Measurements from ENCODE around the gene PNP. TPM values are rescaled to one million over a fixed set of nuclear protein-coding genes. Genes with fewer than 3 reads are reported as not detected.
A peak's percentile ranks its signal among the peaks of the same experiment; 100 is the strongest.

The PNP gene
- total and polyA plus RNA-seq, 2 of the 8 experiments (the other 6 are each of a cell fraction or from before 2014, with no cell fraction given) = 108 to 130 TPM

DNA sequence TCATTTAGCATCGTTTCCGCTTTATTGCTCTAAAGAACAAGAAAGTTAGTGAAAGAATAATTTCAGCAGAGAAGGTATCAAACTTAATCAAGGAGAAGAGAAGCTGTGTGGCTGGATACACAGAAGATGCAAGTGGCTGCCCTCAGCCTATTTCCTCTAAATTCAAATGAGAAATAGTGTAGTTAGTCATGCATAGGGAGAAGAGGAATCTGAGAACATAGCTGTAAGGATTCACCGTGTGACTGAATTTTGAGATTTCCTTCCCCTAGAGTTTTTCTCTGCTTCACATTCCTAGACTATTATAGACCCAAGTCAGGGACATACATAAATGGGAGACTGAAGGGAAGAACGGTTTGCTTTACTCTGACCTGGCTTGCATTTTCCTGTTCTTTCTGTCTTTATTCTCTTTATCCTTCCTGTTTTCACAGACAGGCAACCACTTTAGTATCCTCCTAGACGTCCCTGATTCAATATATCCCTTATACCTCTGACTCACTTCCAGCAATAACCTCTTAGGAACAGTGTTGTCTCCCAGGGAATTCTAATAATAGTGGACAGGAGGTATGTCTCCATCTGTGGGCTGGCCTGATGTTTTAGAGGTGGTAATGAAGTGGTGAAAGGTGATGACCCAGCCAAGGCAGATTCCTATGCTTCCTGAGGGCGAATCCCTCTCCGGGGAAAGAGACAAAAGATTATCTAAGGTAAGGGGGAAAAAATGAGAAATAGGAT, 43.1 kb downstream of the PNP start:
- no peaks in the 10 kb centered on the region for H3K79me2 ChIP-seq (ENCODE audit: control insufficient read depth in 1 of 2, insufficient read depth in 2 of 2, low read length in 2 of 2)
- no peak overlapping the region for H3K18ac ChIP-seq (ENCODE audit: extremely low read depth, low read length)
- no peaks in the 10 kb centered on the region for H4K20me1 ChIP-seq (replicated peaks in 1 of 2; ENCODE audit: control insufficient read depth in 1 of 2, insufficient read depth in 2 of 2, low read length in 2 of 2)
- no peaks in the 10 kb centered on the region for H3K36me3 ChIP-seq (ENCODE audit: control insufficient read depth in 2 of 4, insufficient read depth in 4 of 4, low read length in 3 of 4)
- H2BK12ac ChIP-seq (ENCODE audit: low read depth, low read length) = no peak overlapping the region
- no peak overlapping the region for H4K91ac ChIP-seq (replicated peaks; ENCODE audit: insufficient read length, low read length)
- H3K23ac ChIP-seq (ENCODE audit: insufficient read length) = no peak overlapping the region
- H2BK20ac ChIP-seq (ENCODE audit: low read length) = no peak overlapping the region
- no peak overlapping the region for H3K4me2 ChIP-seq (ENCODE audit: insufficient read depth in 1 of 2, low read depth in 2 of 2, low read length in 2 of 2)
- no peak overlapping the region for H2BK120ac ChIP-seq (replicated peaks; ENCODE audit: low read depth, low read length)
- no peak overlapping the region for H2BK15ac ChIP-seq (ENCODE audit: low read length)
- H3K4me1 ChIP-seq (replicated peaks in 1 of 4; ENCODE audit: control insufficient read depth in 3 of 4, insufficient read depth in 4 of 4, low read length in 3 of 4) = peaks cover 0 to 2% (median 0%) of the 10 kb centered on the region in 4 experiments; a peak in 1 of 7 replicates
- no peaks in the 10 kb centered on the region for H3K9me3 ChIP-seq (ENCODE audit: insufficient read depth in 2 of 2, low read depth in 1 of 2, low read length in 1 of 2)
- FAIRE-seq (no peak), DNase-seq (ENCODE audit: low read depth in 1 of 2, low spot score in 2 of 2) (no peak)
- H2AK5ac ChIP-seq (ENCODE audit: low read depth, low read length) = no peak overlapping the region
- no peak overlapping the region for H3K9ac ChIP-seq (replicated peaks in 1 of 4; ENCODE audit: extremely low read depth in 1 of 4, low read depth in 3 of 4, low read length in 3 of 4)
- ChIA-PET CTCF (ENCODE audit: partially characterized antibody) (interaction anchor here (0.6 to 1.8 kb wide), 4 partner anchors 18 to 189 kb away, joined by 3 to 5 read pairs (median 4); no protein-coding TSS in a partner anchor), POLR2A (ENCODE audit: partially characterized antibody) (interaction anchor here (1.0 kb wide), 1 partner anchor 25 kb away, joined by 3 read pairs; no protein-coding TSS in a partner anchor)
- no peak overlapping the region for H3K14ac ChIP-seq (ENCODE audit: insufficient read length)
- H3K56ac ChIP-seq (replicated peaks; ENCODE audit: insufficient read length, low read depth, low read length) = no peak overlapping the region
- no peak overlapping the region for H3K4ac ChIP-seq (replicated peaks; ENCODE audit: insufficient read length, low read depth, low read length)
- H2AFZ ChIP-seq (ENCODE audit: low read length) = peak overlapping the region; percentile 47; the same call in 1 of the 2 replicates
- WGBS, 2 experiments (ENCODE audit: extremely low coverage in 1 of 2, insufficient coverage in 1 of 2, insufficient read length in 1 of 2, insufficient replicate concordance in 2 of 2, low coverage in 1 of 2, low lambda C conversion rate in 2 of 2, missing lambda C conversion rate in 1 of 2) = 85% methylated on average over 7 of the region's 7 CpGs; no CpG with 5 or more reads in 1 of the 2 experiments
- H3K27ac ChIP-seq (ENCODE audit: low read depth, low read length) = no peak overlapping the region
- no peak overlapping the region for H3K4me3 ChIP-seq (ENCODE audit: extremely low read depth in 1 of 4, insufficient read depth in 2 of 4, low read depth in 3 of 4, low read length in 4 of 4)
- no peak overlapping the region for H4K5ac ChIP-seq (ENCODE audit: insufficient read length, low read depth, low read length)
- no peak overlapping the region for H2BK5ac ChIP-seq (ENCODE audit: low read depth, low read length)
- H3K23me2 ChIP-seq (ENCODE audit: low read depth, low read length) = no peaks in the 10 kb centered on the region
- H3K79me1 ChIP-seq (ENCODE audit: low read depth, low read length) = no peaks in the 10 kb centered on the region
- no peaks in the 10 kb centered on the region for H3K27me3 ChIP-seq (replicated peaks in 1 of 4; ENCODE audit: control insufficient read depth in 3 of 4, extremely low read depth in 1 of 4, insufficient read depth in 3 of 4, low read length in 3 of 4)
- H4K8ac ChIP-seq (ENCODE audit: extremely low read depth, insufficient read depth, low read length) = no peak overlapping the region
- TF ChIP-seq ATF2 (IDR thresholded peaks at IDR 0.05; ENCODE audit: low read length) = no peak
- TF ChIP-seq TBP (IDR thresholded peaks at IDR 0.05; ENCODE audit: low read depth, low read length) = no peak
- TF ChIP-seq MAX (IDR thresholded peaks at IDR 0.05) = no peak
- no peak for TF ChIP-seq SRF (IDR thresholded peaks at IDR 0.05; ENCODE audit: low read depth, low read length)
- no peak for TF ChIP-seq YY1 (IDR thresholded peaks at IDR 0.05; ENCODE audit: low read depth, low read length)
- no peak for TF ChIP-seq HDAC2 (IDR thresholded peaks at IDR 0.05; ENCODE audit: borderline replicate concordance in 1 of 2, low read depth in 2 of 2, low read length in 2 of 2)
- no peak for TF ChIP-seq KDM1A (IDR thresholded peaks at IDR 0.05; ENCODE audit: borderline replicate concordance, low read length)
- no peak for TF ChIP-seq CTBP2 (IDR thresholded peaks at IDR 0.05; ENCODE audit: borderline replicate concordance, insufficient read depth, insufficient read length, low read length)
- TF ChIP-seq, protein P1, sequence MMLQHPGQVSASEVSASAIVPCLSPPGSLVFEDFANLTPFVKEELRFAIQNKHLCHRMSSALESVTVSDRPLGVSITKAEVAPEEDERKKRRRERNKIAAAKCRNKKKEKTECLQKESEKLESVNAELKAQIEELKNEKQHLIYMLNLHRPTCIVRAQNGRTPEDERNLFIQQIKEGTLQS (IDR thresholded peaks at IDR 0.05; ENCODE audit: insufficient read depth, low read depth, low read length) = no peak
